ENCODE data around the gene FKBP7. TPM values are rescaled to one million over a fixed set of nuclear protein-coding genes. Genes with fewer than 3 reads are reported as not detected.

FKBP7 gene
- total and polyA plus RNA-seq, 2 of the 13 experiments (the other 11 are each of a cell fraction or from before 2014, with no cell fraction given): 12.4 to 14.8 TPM

GRCh38 chr2:178473373-178473772 lies 5.0 kb downstream of the FKBP7 start:
- intact Hi-C loops (cut with micrococcal nuclease; ENCODE audit: unreplicated experiment): no loop called here
- no peak overlapping the region for H3K27ac ChIP-seq (ENCODE audit: extremely low read length, insufficient read depth, low read length)
- no peak for TF ChIP-seq GRHL1 (CRISPR knock-in tag; conservative IDR thresholded peaks at IDR 0.05)
- TF ChIP-seq ZBED4 (CRISPR knock-in tag; IDR thresholded peaks at IDR 0.05; ENCODE audit: borderline replicate concordance): no peak
- TF ChIP-seq LCORL (IDR thresholded peaks at IDR 0.05): no peak
- TF ChIP-seq LCORL (CRISPR knock-in tag; IDR thresholded peaks at IDR 0.05): no peak
- 0 out of 2 replicates have a peak, but pooled peaks have one; percentile 30 for TF ChIP-seq MTF2 (CRISPR knock-in tag; IDR thresholded peaks at IDR 0.05; ENCODE audit: borderline replicate concordance)
- TF ChIP-seq MLXIP (CRISPR knock-in tag; IDR thresholded peaks at IDR 0.05; ENCODE audit: borderline replicate concordance): no peak
- no peak for TF ChIP-seq NRL (CRISPR knock-in tag; IDR thresholded peaks at IDR 0.05; ENCODE audit: borderline replicate concordance)
- no peak for TF ChIP-seq MAX (IDR thresholded peaks at IDR 0.05)
- no peak for TF ChIP-seq ZFP36L1 (CRISPR knock-in tag; IDR thresholded peaks at IDR 0.05)

More at GRCh38 chr2:178473373-178473772, 5.0 kb downstream of the FKBP7 start:
- DNase-seq (ENCODE audit: low spot score) (no peak), ATAC-seq (no peak), FAIRE-seq (no peak)
- H3K4me3 ChIP-seq (replicated peaks in 1 of 3; ENCODE audit: insufficient read depth in 1 of 3, low read depth in 2 of 3, low read length in 3 of 3): no peak overlapping the region
- BruUV-seq (replicated peaks): no TSS peak
- H3K9me3 ChIP-seq (ENCODE audit: low read length): no peaks in the 10 kb centered on the region
- no peak overlapping the region for H3K4me2 ChIP-seq (ENCODE audit: low read depth, low read length)
- 98% methylated on average over 2 of the region's 2 CpGs for WGBS (ENCODE audit: low lambda C conversion rate)
- CTCF ChIA-PET (ENCODE audit: low intra/inter-chr PET ratio, low total read pairs): no interaction called here
- H3K27me3 ChIP-seq (ENCODE audit: control insufficient read depth in 1 of 2, insufficient read depth in 2 of 2, low read length in 2 of 2): no peaks in the 10 kb centered on the region
- POLR2A ChIA-PET: interaction anchor here (4.2 kb wide), 1 partner anchor 22 kb away, joined by 26 read pairs; the partner anchor contains the start of genes PJVK and PRKRA
- in situ Hi-C loops (cut with HindIII; ENCODE audit: extremely low pct_ligation_motif_present, low pct_unique_long_range_greater_than_20kb): no loop called here
- H3K4me1 ChIP-seq (ENCODE audit: insufficient read depth, low read length): peaks cover 32% of the 10 kb centered on the region
- no peak overlapping the region for H3K9ac ChIP-seq (ENCODE audit: insufficient read depth, low read depth, low read length)
- peaks cover 21% of the 10 kb centered on the region for H3K79me2 ChIP-seq (ENCODE audit: insufficient read depth, low read length)
- H2AFZ ChIP-seq (ENCODE audit: low read length): no peak overlapping the region
- no peaks in the 10 kb centered on the region for H4K20me1 ChIP-seq (ENCODE audit: insufficient read depth, low read length)
- H3K36me3 ChIP-seq (replicated peaks in 1 of 2; ENCODE audit: control insufficient read depth in 1 of 2, insufficient read depth in 2 of 2, low read length in 2 of 2): no peaks in the 10 kb centered on the region
